ENCODE data around the gene PCLO. TPM values are rescaled to one million over a fixed set of nuclear protein-coding genes. Genes with fewer than 3 reads are reported as not detected.
A peak's percentile ranks its signal among the peaks of the same experiment; 100 is the strongest.

PCLO gene
- total RNA-seq, 1 experiment from 2014 or later = 3.1 TPM

DNA sequence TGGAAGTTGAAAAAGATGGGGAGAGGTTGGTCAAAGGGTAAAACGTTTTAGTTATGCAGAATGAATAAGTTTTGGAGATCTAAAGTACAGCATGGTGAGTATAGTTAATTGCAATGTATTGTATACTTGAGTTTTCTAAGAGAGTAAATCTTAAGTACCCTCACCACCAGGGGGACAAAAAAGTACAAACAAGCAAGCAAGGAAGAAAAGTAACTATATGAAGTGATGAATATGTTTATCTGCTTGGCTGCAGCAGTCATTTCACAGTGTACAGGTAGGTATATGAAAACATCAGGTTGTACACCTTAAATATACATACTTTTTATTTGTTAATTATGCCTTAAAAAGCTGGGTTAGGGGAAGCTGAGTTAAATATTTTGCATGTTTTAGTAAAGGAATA is 157.3 kb downstream of the PCLO start:
- H3K27me3 Mint-ChIP-seq (ENCODE audit: low read depth) = no peaks in the 10 kb centered on the region
- Histone ChIP-seq H4K91ac (ENCODE audit: insufficient read length, low read depth, low read length) (no peak overlapping the region), H3T11ph (ENCODE audit: low read length) (no peak overlapping the region), H2BK15ac (ENCODE audit: low read depth, low read length) (no peak overlapping the region), H2BK5ac (ENCODE audit: insufficient read length, low read length) (no peak overlapping the region), H2BK20ac (ENCODE audit: low read depth, low read length, poor library complexity, severe bottlenecking) (no peak overlapping the region), H4K20me1 (ENCODE audit: control insufficient read depth, insufficient read depth, insufficient read length) (no peaks in the 10 kb centered on the region), H3K23ac (ENCODE audit: insufficient read length, low read depth, low read length) (no peak overlapping the region), H3K56ac (ENCODE audit: insufficient read length, low read depth, low read length) (no peak overlapping the region), H3K4me1 (ENCODE audit: insufficient read depth, low read length) (no peaks in the 10 kb centered on the region), H3K14ac (ENCODE audit: insufficient read depth, low read length) (no peak overlapping the region), H3K4me2 (ENCODE audit: insufficient read depth, insufficient read length, low read length) (no peak overlapping the region), H3K27me3 (ENCODE audit: insufficient read depth, low read length) (no peaks in the 10 kb centered on the region), H3K23me2 (ENCODE audit: insufficient read length, low read depth, low read length, poor library complexity, severe bottlenecking) (no peaks in the 10 kb centered on the region), H2BK12ac (ENCODE audit: insufficient read length, low read depth, low read length) (no peak overlapping the region), H3K79me2 (ENCODE audit: insufficient read depth, low read length) (no peaks in the 10 kb centered on the region), H2AK5ac (ENCODE audit: insufficient read length, low read length) (no peak overlapping the region), H4K5ac (ENCODE audit: insufficient read length, low read depth, low read length) (no peak overlapping the region), H3K79me1 (ENCODE audit: insufficient read depth, low read depth, low read length, poor library complexity, severe bottlenecking) (no peaks in the 10 kb centered on the region), H3K27ac (ENCODE audit: insufficient read length, low read depth, low read length) (no peak overlapping the region), H2BK120ac (ENCODE audit: low read depth, low read length, poor library complexity, severe bottlenecking) (no peak overlapping the region), H3K18ac (ENCODE audit: insufficient read length, low read depth, low read length) (no peak overlapping the region), H3K9ac (ENCODE audit: extremely low read depth, insufficient read length, low read length) (no peak overlapping the region), H3K4ac (ENCODE audit: low read depth, low read length) (no peak overlapping the region), H3K9me3 (ENCODE audit: control insufficient read depth, low read depth, low read length) (no peaks in the 10 kb centered on the region), H4K8ac (replicated peaks; ENCODE audit: insufficient read length, low read depth, low read length) (no peak overlapping the region), H2AFZ (ENCODE audit: low read length) (no peak overlapping the region)
- no peak overlapping the region for H3K4me3 Mint-ChIP-seq
- H3K27ac Mint-ChIP-seq = no peak overlapping the region
- no peaks in the 10 kb centered on the region for H3K4me1 Mint-ChIP-seq
- WGBS (ENCODE audit: extremely low coverage, insufficient read length, low lambda C conversion rate) = no CpG with 5 or more reads among the region's 1 CpG
- no peak for DNase-seq
- peaks cover 2% of the 10 kb centered on the region in 2 experiments for H3K9me3 Mint-ChIP-seq
- H3K36me3 Mint-ChIP-seq (ENCODE audit: insufficient read depth in 1 of 3, low read depth in 3 of 3) = peaks cover 2 to 3% (median 2%) of the 10 kb centered on the region in 3 experiments
- TF ChIP-seq, protein P1, sequence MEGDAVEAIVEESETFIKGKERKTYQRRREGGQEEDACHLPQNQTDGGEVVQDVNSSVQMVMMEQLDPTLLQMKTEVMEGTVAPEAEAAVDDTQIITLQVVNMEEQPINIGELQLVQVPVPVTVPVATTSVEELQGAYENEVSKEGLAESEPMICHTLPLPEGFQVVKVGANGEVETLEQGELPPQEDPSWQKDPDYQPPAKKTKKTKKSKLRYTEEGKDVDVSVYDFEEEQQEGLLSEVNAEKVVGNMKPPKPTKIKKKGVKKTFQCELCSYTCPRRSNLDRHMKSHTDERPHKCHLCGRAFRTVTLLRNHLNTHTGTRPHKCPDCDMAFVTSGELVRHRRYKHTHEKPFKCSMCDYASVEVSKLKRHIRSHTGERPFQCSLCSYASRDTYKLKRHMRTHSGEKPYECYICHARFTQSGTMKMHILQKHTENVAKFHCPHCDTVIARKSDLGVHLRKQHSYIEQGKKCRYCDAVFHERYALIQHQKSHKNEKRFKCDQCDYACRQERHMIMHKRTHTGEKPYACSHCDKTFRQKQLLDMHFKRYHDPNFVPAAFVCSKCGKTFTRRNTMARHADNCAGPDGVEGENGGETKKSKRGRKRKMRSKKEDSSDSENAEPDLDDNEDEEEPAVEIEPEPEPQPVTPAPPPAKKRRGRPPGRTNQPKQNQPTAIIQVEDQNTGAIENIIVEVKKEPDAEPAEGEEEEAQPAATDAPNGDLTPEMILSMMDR (conservative IDR thresholded peaks at IDR 0.05) = peak; percentile 67
